Activated CD8-positive, alpha-beta memory T cell treated with anti-CD3 and anti-CD28 coated beads, Interleukin-2, amount 50 U/mL, for 4 hours (primary cell): ENCODE data around the gene WNT10A.

Experiments used
- DNase-seq: peaks from one replicate; pipeline ENCODE4 v3.0.0-alpha.2; 2020

Gene WNT10A

GRCh38 chr2:218878926-218879761 lies 1.5 kb upstream of the WNT10A start:
- no peak for DNase-seq

GRCh38 chr2:218879776-218880101 lies 913 bp upstream of the WNT10A start:
- no peak for DNase-seq

- DNase-seq, result no peak
Measured at GRCh38 chr2:218880859-218881594, 375 bp downstream of the WNT10A start.

DNA sequence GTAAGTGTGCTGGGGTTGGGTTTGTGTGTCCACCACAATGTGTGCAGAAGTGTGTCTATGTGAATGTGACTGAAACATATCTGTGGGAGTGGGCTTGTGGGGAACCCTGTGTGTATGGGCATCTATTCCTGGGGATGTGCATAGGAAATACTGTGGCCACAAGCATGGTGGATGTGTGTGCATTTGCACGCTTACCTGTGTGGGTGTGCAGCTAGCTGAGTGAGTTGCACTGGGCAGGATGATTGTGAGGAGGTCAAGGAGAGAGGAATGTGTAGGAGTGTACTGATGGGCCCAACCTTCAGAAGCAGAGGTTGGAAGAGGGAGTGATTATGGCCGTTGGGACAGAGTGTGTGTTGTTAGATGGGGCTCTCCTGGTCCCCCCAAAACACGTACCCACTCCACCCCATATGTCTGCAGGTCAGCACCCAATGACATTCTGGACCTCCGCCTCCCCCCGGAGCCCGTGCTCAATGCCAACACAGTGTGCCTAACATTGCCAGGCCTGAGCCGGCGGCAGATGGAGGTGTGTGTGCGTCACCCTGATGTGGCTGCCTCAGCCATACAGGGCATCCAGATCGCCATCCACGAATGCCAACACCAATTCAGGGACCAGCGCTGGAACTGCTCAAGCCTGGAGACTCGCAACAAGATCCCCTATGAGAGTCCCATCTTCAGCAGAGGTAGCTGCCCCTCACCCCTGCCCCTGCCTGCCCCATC lies 1.2 kb downstream of the WNT10A start:
- no peak for DNase-seq

- no peak for DNase-seq
Measured at GRCh38 chr2:218882461-218882816, 1.8 kb downstream of the WNT10A start.

DNA sequence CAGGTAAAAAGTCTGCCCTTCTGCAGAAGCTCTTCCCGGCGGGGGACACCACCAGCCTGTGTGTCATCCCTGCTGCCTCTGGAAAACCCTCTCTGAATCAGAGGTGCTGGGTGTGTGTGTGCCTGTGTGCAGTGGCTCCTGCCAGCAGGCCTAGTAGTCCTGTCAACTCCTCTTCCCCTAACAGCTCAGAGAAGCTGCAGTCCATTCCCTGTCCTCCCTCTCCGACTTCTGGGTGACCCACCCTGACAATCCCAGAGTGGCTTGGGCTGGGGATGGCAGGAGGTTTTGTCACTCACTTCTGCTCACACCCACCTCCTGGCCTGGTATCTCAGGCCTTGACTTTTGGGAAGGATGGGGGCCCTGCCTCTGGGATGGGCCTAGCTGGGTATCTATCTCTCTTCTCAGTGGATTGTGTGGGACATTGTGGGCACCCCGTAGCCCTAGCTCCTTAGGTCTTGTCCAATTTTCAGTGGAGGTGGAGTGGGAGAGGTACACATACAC lies 2.3 kb downstream of the WNT10A start:
- no peak for DNase-seq

DNA sequence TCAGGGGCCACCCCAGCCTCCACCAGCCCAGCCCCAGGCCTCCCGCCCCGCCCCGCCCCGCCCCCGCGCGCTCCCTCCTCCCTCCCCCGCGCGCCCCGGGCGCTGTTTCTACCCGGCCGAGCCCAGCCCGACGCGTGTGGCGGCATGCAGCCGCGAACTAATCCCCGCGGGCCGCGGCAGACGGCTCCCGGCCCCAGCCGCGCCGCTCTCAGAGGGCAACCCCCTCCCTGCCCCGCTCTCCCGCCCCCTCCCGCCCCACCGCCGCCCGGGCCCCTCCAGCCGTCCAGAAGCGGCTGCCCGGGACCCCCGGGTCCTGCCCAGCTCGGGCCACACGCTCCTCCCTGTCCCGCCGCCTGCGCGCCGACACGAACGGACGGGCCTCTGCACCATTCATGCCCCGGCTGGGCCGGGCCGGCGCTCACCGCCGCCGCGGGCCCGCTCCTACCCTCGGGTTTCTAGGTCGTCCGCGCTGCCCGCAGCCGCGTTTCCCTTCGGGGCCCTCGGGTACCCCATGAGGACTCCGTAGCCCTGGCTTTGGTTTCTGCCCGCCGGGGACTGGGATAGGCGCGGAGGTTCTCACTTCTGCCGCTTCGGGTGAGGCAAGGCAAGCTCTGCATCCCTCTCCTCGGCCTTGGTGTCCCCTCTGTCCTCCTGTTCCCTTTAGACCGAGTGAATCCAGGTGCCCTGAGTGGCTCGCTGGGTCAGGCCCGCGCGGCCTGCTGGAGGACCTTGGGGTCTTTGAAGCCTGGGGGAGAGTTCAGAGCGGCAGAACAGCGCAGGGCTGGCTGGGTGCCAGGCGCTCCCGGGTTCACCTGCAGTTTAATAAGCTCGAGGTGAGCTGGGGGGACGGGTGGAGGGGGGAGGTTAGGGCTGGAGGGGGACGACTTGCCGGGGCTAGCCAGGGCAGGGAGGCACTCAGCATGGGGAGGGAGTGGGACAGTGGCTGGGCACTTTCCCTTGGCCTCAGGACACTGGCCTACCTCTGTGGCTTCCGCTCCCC lies 3.1 kb downstream of the WNT10A start:
- DNase-seq, result peak; percentile 53

GRCh38 chr2:218884519-218884918 lies 3.9 kb downstream of the WNT10A start:
- no peak for DNase-seq

GRCh38 chr2:218885981-218886947 lies 5.6 kb downstream of the WNT10A start:
- DNase-seq, result no peak

GRCh38 chr2:218887079-218887478 lies 6.4 kb downstream of the WNT10A start:
- DNase-seq, result no peak

GRCh38 chr2:218888341-218888740 lies 7.7 kb downstream of the WNT10A start:
- DNase-seq, result no peak

- no peak for DNase-seq
Measured at GRCh38 chr2:218889937-218890336, 9.3 kb downstream of the WNT10A start.

DNA sequence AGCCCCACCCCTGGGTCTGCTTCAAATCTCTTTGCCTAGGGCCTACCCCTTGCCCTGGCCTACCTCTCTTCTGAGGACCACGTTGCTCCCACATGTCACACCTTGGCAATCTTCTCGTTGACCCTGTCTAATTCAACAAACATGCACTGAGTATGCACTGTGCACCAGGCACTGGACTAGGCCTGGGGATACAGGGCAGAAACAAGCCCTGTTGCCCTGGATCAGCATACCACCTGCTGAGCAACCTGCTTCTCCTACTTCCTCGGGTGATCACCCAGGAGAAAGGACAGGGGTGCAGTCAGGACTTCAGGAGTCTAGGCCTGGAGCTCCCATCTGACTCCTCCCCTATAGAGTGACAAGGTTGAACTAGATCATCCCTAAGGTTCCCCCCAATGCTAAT lies 9.7 kb downstream of the WNT10A start:
- no peak for DNase-seq

DNA sequence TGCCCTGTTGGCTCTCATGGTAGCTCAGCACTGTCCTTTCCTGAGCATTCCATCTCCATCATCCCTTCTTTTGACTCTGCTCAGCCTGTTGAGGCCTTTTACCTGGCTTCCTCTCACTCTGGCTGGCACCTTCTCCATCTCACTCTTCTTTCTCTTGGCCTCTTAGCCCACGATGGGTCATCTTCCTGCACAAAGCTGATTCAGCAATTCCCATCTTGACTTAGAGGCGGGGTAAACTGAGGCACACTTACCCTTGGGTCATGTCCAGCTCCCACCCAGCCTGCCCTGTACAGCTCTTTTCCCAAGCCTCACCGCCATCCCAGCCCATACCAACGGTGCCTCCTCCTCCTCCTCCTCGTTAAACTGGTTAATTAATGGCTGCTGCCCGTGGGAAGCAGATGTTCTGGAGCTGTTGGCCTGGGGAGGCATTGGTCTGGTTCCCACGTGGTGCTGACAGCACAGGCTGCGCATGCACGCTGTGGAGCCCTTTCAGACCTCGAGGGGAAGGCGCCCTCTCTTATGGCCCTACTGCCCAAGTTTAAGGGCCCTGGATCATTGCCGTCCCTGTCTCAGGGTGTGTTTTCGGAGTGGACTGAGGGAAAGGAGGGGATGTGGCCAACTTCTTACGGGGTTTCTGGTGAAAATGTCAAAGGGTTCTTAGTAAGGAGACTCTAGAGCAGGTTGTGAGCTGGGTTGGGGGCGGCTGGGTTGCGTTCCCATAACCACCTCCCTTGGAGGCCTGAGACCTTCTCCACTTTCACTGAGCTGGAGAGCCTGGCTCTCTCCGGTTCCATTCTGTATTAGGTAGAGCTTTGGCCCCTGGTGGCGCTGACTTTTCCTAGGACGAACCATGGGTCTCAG lies 10.9 kb downstream of the WNT10A start:
- no peak for DNase-seq

DNA sequence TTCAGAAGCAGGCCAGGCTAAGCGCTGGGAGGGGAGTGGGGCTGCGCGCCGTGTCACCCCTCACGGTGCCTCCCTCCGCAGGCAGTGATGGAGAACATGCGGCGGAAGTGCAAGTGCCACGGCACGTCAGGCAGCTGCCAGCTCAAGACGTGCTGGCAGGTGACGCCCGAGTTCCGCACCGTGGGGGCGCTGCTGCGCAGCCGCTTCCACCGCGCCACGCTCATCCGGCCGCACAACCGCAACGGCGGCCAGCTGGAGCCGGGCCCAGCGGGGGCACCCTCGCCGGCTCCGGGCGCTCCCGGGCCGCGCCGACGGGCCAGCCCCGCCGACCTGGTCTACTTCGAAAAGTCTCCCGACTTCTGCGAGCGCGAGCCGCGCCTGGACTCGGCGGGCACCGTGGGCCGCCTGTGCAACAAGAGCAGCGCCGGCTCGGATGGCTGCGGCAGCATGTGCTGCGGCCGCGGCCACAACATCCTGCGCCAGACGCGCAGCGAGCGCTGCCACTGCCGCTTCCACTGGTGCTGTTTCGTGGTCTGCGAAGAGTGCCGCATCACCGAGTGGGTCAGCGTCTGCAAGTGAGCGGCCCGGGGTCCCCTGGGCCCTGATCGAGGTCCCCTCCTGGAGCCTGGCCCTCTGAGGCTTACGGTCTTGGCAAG lies 12.2 kb downstream of the WNT10A start:
- peak; percentile 84 for DNase-seq

DNA sequence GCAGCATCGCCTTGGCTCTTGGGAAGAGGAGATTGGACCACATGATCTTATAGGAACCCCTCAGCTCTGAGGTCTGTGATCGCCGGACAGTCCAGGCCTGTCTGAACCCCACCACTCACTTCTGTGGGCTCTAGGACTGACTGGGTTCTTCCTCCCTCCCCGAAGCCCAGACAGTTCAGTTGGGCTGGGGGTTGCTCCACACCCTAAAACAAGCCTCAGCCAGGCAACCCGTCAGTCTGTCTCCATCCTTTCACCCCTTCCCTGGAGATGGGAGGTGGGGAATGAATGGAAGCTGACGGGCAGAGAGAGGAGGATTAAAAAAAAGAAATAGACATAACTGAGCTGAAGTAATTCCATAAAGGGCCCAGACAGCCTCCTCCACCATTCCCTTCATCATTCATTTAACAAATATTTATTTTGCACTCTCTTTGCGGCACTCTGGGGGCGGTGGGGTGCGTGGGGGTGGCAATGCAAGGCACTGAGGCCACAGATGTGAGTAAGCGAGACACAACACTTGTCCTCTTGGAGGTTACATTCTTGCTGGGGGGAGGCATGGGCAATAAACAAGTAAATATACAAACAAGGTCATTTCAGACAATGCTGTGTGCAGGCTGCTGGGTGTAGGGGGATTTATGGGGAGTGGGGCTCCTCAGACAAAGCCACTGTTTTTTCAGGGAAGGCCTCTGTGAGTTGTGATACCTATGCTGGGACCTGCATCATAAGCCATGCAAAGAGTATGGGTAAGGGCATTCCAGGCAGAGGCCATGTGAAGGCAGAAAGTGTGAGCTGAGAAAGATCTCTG lies 12.9 kb downstream of the WNT10A start:
- DNase-seq, result no peak

GRCh38 chr2:218894151-218894879 lies 13.7 kb downstream of the WNT10A start:
- DNase-seq, result no peak

DNA sequence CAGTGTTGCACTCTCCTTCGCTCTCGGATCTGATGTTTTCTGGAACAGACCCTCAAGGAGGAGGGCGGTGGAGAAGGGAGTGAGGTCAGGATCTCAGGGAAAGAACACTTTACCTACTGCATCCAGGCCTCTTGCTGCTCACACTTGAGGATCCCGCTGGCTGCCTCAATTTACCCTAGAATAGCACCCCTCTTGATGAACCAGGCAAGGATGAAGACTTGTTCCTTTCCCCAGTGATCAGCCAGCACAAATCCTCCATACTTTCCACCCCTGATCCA lies 14.2 kb downstream of the WNT10A start:
- DNase-seq, result no peak
